Sigmoid colon (tissue), 7 donors: Measurements from ENCODE around the gene GPR65. TPM values are rescaled to one million over a fixed set of nuclear protein-coding genes. Genes with fewer than 3 reads are reported as not detected.

Experiments used
- DNase-seq: peaks from one replicate; pipeline ENCODE4 v3.0.0-alpha.2; 2019
- H3K27ac ChIP-seq, 4 donors: fragments of 200-600 bp; sonication (generic); one replicate each; pipeline ENCODE4 v1.5.1; 2016 to 2019; ENCODE audit warnings: mild to moderate bottlenecking in 1 of 4
- H3K27me3 ChIP-seq, 3 donors: fragments of 200-600 bp; sonication (generic); one replicate each; pipeline ENCODE4 v1.5.1; 2019; ENCODE audit warnings: mild to moderate bottlenecking in 1 of 3
- H3K36me3 ChIP-seq, 4 donors: fragments of 200-600 bp; sonication (generic); one replicate each; pipeline ENCODE4 v1.5.1; 2016 to 2019
- H3K4me1 ChIP-seq, 4 donors: fragments of 200-600 bp; sonication (generic); one replicate each; pipeline ENCODE4 v1.5.1; 2017 to 2019
- H3K4me3 ChIP-seq, 4 donors: fragments of 200-600 bp; sonication (generic); one replicate each; pipeline ENCODE4 v1.5.1; 2017 to 2019; ENCODE audit warnings: mild to moderate bottlenecking in 2 of 4, moderate library complexity in 1 of 4
- H3K9me3 ChIP-seq, 4 donors: fragments of 200-600 bp in 3 of 4; sonication (generic) in 3 of 4; one replicate each; pipeline versions ENCODE4 v1.5.1 to v1.6.1; 2013 to 2019
- CTCF ChIP-seq, 4 experiments: fragments of 450-650 bp in 3 of 4; fragments of 200-600 bp in 1 of 4; IDR thresholded peaks; one replicate each; pipeline ENCODE4 v1.5.1; 2016 to 2019; ENCODE audit warnings: antibody characterized with exemption in 4 of 4, mild to moderate bottlenecking in 3 of 4, moderate library complexity in 2 of 4
- EP300 ChIP-seq, 4 donors: sonication (generic); formaldehyde crosslinking; IDR thresholded peaks; one replicate each; pipeline ENCODE4 v1.6.1; 2017; ENCODE audit warnings: antibody characterized with exemption in 4 of 4
- POLR2A ChIP-seq, 2 donors: fragments of 450-650 bp; IDR thresholded peaks; one replicate each; pipeline ENCODE4 v1.6.1; 2016; ENCODE audit warnings: antibody characterized with exemption in 2 of 2, mild to moderate bottlenecking in 2 of 2, moderate library complexity in 2 of 2
- POLR2AphosphoS5 ChIP-seq, 4 donors: sonication (generic); formaldehyde crosslinking; IDR thresholded peaks; one replicate each; pipeline ENCODE4 v1.6.1; 2017; ENCODE audit warnings: antibody characterized with exemption in 4 of 4
- WGBS, 2 donors: extraction: QIAGEN DNeasy Blood & Tissue Kit; methylation state at CpG; one replicate each; pipeline ENCODE4 v1.1.7; 2013; 5-methylcytosine and 5-hydroxymethylcytosine counted together
- intact Hi-C: fragments of 100-400 bp; cut with DNase I; formaldehyde crosslinking; loops from one replicate; pipeline ENCODE4 v1.15.1; 2023
- polyA plus RNA-seq, 3 donors: library from polyadenylated mRNA; stranded (reverse); fragments of 200-250 nt; gene quantifications; one replicate each; pipeline ENCODE4 v1.2.3, GENCODE V29; 2013
- total RNA-seq, 4 donors: library from RNA; depleted of rRNA; stranded (reverse); fragments of >200 nt; gene quantifications; one replicate each; pipeline ENCODE4 v1.1.0, GENCODE V29; 2016
- donor health status: healthy with polysubstance abuse.
- donor health status: Bipolar disorder and iron deficiency.
- donor health status: healthy.

GPR65 gene
- total and polyA plus RNA-seq, 7 donors: 0.92 to 3.2 (median 1.4) TPM

- 72 to 73% methylated on average over 4 of the region's 4 CpGs for WGBS, 2 donors
- Histone ChIP-seq H3K27ac (no peak overlapping the region), H3K4me1 (no peaks in the 10 kb centered on the region), H3K9me3 (no peaks in the 10 kb centered on the region), H3K4me3 (no peak overlapping the region), H3K36me3 (no peaks in the 10 kb centered on the region), H3K27me3 (no peaks in the 10 kb centered on the region)
- intact Hi-C loops: no loop called here
- no peak for DNase-seq
- TF ChIP-seq POLR2AphosphoS5 (IDR thresholded peaks at IDR 0.05) (no peak), CTCF (IDR thresholded peaks at IDR 0.05) (no peak), EP300 (IDR thresholded peaks at IDR 0.05) (no peak), POLR2A (IDR thresholded peaks at IDR 0.05) (no peak)
Observed at GRCh38 chr14:88043529-88044443, 38.9 kb downstream of the GPR65 start.

- no peak for DNase-seq
- Histone ChIP-seq H3K36me3 (no peaks in the 10 kb centered on the region), H3K27ac (no peak overlapping the region), H3K27me3 (no peaks in the 10 kb centered on the region), H3K4me1 (no peaks in the 10 kb centered on the region), H3K4me3 (no peak overlapping the region), H3K9me3 (no peaks in the 10 kb centered on the region)
- TF ChIP-seq CTCF (IDR thresholded peaks at IDR 0.05) (no peak), POLR2A (IDR thresholded peaks at IDR 0.05) (no peak), EP300 (IDR thresholded peaks at IDR 0.05) (no peak), POLR2AphosphoS5 (IDR thresholded peaks at IDR 0.05) (no peak)
- WGBS, 2 donors: 5 to 37% methylated on average over 1 of the region's 1 CpG
- intact Hi-C loops: no loop called here
Observed at GRCh38 chr14:88044444-88044758, 39.5 kb downstream of the GPR65 start.

- intact Hi-C loops: no loop called here
Observed at GRCh38 chr14:88044776-88045446, 40.0 kb downstream of the GPR65 start.

GRCh38 chr14:88045705-88046104, 40.8 kb downstream of the GPR65 start:
- no peak overlapping the region for H3K4me3 ChIP-seq
- TF ChIP-seq POLR2A (IDR thresholded peaks at IDR 0.05) (no peak), EP300 (IDR thresholded peaks at IDR 0.05) (no peak), POLR2AphosphoS5 (IDR thresholded peaks at IDR 0.05) (no peak), CTCF (IDR thresholded peaks at IDR 0.05) (no peak)
- no peaks in the 10 kb centered on the region for H3K27me3 ChIP-seq
- intact Hi-C loops: no loop called here
- no peak for DNase-seq
- H3K4me1 ChIP-seq: no peaks in the 10 kb centered on the region
- no peaks in the 10 kb centered on the region for H3K9me3 ChIP-seq
- 42 to 60% methylated on average over 3 of the region's 3 CpGs for WGBS, 2 donors
- H3K36me3 ChIP-seq: no peaks in the 10 kb centered on the region
- no peak overlapping the region for H3K27ac ChIP-seq

More at GRCh38 chr14:88044776-88045446, 40.0 kb downstream of the GPR65 start:
- Histone ChIP-seq H3K27ac (no peak overlapping the region), H3K9me3 (no peaks in the 10 kb centered on the region), H3K36me3 (no peaks in the 10 kb centered on the region), H3K4me3 (no peak overlapping the region), H3K27me3 (no peaks in the 10 kb centered on the region), H3K4me1 (no peaks in the 10 kb centered on the region)
- DNase-seq: no peak
- TF ChIP-seq CTCF (IDR thresholded peaks at IDR 0.05) (no peak), POLR2AphosphoS5 (IDR thresholded peaks at IDR 0.05) (peak in 1 of 4 donors; percentile 4)
- 57 to 59% methylated on average over 4 of the region's 4 CpGs for WGBS, 2 donors
